ENCODE measurements around the gene FZD10.

- no peak for TF ChIP-seq CTCF (IDR thresholded peaks at IDR 0.05)
- no peak for TF ChIP-seq TCF7L2 (IDR thresholded peaks at IDR 0.05; ENCODE audit: low read depth, low read length)
- no peak for TF ChIP-seq POLR2AphosphoS5 (IDR thresholded peaks at IDR 0.05; ENCODE audit: low read depth, low read length)
Observed at GRCh38 chr12:130213249-130213648, 51.0 kb downstream of the FZD10 start.
